Suprapubic skin (tissue), 3 donors: ENCODE results near the gene CDC27.

ENCODE experiments used
- POLR2A ChIP-seq, 2 donors: fragments of 450-650 bp; IDR thresholded peaks; one replicate each; pipeline ENCODE4 v1.6.1; 2017; ENCODE audit warnings: antibody characterized with exemption in 2 of 2, mild to moderate bottlenecking in 2 of 2, moderate library complexity in 2 of 2
- TF ChIP-seq, protein P1 (sequence below), 2 donors: fragments of 200-600 bp in 1 of 2; fragments of 450-650 bp in 1 of 2; sonication (generic) in 1 of 2; IDR thresholded peaks; one replicate each; pipeline ENCODE4 v1.5.1; 2016 to 2019; ENCODE audit warnings: antibody characterized with exemption in 2 of 2, mild to moderate bottlenecking in 1 of 2, moderate library complexity in 1 of 2

DNA sequence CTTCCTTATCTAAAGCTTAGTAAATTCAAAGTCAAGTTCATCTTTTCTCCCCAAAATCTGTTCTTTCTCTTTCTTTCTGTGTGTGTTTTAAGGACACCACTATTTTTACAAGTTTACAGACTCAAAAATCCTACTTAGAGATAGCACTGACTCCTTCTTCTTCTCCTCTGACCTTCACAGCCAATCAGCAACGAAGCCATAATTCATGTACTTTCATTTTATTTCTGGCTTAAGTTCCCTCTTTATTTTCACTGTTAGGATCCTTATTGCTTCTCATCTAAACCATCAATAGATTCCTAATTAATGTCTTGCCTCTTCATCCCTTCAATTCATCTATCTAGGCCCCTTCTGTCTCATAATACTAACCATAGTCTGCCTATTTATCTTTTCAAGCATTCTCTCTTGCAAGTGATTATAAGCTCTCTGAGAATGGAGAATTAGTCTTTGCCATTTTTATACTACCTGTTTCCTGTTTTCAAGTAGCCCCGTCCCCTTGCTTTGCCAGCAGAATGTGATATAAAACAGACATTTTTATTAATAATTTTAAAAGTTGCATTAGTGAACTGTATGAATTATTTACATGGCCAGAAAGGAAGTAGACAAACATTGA lies 27.0 kb downstream of the CDC27 start:
- TF ChIP-seq, protein P1, sequence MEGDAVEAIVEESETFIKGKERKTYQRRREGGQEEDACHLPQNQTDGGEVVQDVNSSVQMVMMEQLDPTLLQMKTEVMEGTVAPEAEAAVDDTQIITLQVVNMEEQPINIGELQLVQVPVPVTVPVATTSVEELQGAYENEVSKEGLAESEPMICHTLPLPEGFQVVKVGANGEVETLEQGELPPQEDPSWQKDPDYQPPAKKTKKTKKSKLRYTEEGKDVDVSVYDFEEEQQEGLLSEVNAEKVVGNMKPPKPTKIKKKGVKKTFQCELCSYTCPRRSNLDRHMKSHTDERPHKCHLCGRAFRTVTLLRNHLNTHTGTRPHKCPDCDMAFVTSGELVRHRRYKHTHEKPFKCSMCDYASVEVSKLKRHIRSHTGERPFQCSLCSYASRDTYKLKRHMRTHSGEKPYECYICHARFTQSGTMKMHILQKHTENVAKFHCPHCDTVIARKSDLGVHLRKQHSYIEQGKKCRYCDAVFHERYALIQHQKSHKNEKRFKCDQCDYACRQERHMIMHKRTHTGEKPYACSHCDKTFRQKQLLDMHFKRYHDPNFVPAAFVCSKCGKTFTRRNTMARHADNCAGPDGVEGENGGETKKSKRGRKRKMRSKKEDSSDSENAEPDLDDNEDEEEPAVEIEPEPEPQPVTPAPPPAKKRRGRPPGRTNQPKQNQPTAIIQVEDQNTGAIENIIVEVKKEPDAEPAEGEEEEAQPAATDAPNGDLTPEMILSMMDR (IDR thresholded peaks at IDR 0.05): no peak
- TF ChIP-seq POLR2A (IDR thresholded peaks at IDR 0.05): no peak
